ENCODE measurements around the gene NUP133. TPM values are rescaled to one million over a fixed set of nuclear protein-coding genes. Genes with fewer than 3 reads are reported as not detected.

Gene NUP133
- total RNA-seq, 1 experiment from 2014 or later: 67.8 TPM

DNA sequence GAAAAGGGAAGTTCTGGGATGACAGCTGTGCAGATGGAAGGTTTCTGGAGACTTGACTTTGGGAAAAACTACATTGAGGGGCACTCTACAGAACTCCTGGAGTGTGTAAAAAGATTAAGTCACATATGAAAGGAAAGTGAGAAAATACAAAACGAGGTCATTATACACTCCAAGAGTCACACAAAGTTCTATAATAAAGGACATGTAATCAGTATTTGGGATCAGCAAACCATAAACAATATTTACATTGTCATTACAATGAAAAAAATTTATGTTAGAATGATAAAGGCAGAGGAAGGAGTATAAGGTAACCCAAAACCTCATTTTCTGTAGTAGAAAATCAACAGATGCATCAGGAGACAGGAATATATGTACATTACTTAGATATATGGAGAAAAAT is 22.8 kb downstream of the NUP133 start (continued):
- TF ChIP-seq FOXP4 (CRISPR knock-in tag; IDR thresholded peaks at IDR 0.05): no peak
- no peak for TF ChIP-seq ZSCAN18 (CRISPR knock-in tag; IDR thresholded peaks at IDR 0.05)
- TF ChIP-seq, protein P1, sequence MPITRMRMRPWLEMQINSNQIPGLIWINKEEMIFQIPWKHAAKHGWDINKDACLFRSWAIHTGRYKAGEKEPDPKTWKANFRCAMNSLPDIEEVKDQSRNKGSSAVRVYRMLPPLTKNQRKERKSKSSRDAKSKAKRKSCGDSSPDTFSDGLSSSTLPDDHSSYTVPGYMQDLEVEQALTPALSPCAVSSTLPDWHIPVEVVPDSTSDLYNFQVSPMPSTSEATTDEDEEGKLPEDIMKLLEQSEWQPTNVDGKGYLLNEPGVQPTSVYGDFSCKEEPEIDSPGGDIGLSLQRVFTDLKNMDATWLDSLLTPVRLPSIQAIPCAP (CRISPR knock-in tag; IDR thresholded peaks at IDR 0.05): no peak
- no peak for TF ChIP-seq TEAD4 (CRISPR knock-in tag; IDR thresholded peaks at IDR 0.05)
- TF ChIP-seq ZNF219 (CRISPR knock-in tag; IDR thresholded peaks at IDR 0.05; ENCODE audit: borderline replicate concordance): no peak
- TF ChIP-seq PRDM15 (CRISPR knock-in tag; IDR thresholded peaks at IDR 0.05): no peak
- no peak for TF ChIP-seq ZNF138 (CRISPR knock-in tag; conservative IDR thresholded peaks at IDR 0.05)
- TF ChIP-seq ZNF317 (CRISPR knock-in tag; IDR thresholded peaks at IDR 0.05; ENCODE audit: borderline replicate concordance, low read depth): no peak
- no peak for TF ChIP-seq USF1 (CRISPR knock-in tag; IDR thresholded peaks at IDR 0.05)
- TF ChIP-seq, protein P2, sequence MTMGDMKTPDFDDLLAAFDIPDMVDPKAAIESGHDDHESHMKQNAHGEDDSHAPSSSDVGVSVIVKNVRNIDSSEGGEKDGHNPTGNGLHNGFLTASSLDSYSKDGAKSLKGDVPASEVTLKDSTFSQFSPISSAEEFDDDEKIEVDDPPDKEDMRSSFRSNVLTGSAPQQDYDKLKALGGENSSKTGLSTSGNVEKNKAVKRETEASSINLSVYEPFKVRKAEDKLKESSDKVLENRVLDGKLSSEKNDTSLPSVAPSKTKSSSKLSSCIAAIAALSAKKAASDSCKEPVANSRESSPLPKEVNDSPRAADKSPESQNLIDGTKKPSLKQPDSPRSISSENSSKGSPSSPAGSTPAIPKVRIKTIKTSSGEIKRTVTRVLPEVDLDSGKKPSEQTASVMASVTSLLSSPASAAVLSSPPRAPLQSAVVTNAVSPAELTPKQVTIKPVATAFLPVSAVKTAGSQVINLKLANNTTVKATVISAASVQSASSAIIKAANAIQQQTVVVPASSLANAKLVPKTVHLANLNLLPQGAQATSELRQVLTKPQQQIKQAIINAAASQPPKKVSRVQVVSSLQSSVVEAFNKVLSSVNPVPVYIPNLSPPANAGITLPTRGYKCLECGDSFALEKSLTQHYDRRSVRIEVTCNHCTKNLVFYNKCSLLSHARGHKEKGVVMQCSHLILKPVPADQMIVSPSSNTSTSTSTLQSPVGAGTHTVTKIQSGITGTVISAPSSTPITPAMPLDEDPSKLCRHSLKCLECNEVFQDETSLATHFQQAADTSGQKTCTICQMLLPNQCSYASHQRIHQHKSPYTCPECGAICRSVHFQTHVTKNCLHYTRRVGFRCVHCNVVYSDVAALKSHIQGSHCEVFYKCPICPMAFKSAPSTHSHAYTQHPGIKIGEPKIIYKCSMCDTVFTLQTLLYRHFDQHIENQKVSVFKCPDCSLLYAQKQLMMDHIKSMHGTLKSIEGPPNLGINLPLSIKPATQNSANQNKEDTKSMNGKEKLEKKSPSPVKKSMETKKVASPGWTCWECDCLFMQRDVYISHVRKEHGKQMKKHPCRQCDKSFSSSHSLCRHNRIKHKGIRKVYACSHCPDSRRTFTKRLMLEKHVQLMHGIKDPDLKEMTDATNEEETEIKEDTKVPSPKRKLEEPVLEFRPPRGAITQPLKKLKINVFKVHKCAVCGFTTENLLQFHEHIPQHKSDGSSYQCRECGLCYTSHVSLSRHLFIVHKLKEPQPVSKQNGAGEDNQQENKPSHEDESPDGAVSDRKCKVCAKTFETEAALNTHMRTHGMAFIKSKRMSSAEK (CRISPR knock-in tag; IDR thresholded peaks at IDR 0.05; ENCODE audit: borderline replicate concordance): no peak
- no peak for TF ChIP-seq FOXJ3 (CRISPR knock-in tag; IDR thresholded peaks at IDR 0.05; ENCODE audit: borderline replicate concordance)

DNA sequence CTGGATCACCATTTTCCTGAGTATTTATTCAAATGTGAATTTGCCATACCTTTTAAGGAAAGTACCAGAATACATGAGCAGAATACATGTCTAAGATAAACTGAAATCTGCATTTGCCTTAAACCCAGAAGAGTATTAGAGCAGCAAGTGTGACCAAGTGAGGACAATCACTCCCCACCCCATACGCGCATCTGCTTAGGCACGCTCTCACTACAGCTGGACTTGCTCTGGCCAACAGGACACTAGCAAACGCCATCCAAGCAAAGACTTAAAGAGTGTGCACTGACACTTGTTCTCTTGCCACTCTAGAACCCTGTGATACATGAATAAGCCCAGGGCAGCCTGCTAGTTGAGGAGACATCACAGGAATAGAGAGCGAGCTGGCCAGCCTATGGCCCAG is 25.6 kb downstream of the NUP133 start:
- no peak for ATAC-seq
- Mint-ChIP-seq H3K36me3 (peaks cover 54% of the 10 kb centered on the region), H3K4me1 (no peaks in the 10 kb centered on the region), H3K27me3 (ENCODE audit: low read depth) (no peaks in the 10 kb centered on the region), H3K9me3 (no peaks in the 10 kb centered on the region), H3K27ac (peak overlapping the region; percentile 80), H3K4me3 (no peak overlapping the region)
- ChIA-PET POLR2A (no interaction called here), CTCF (interaction anchor here (0.6 to 1.8 kb wide), 40 partner anchors 8 to 832 kb away, joined by 3 to 34 read pairs (median 4); partner anchors contain the start of genes ABCB10, NUP133 and RAB4A)
- no peak for DNase-seq (ENCODE audit: low spot score)
- TF ChIP-seq ATF1 (CRISPR knock-in tag; IDR thresholded peaks at IDR 0.05) (no peak), GRHL2 (CRISPR knock-in tag; IDR thresholded peaks at IDR 0.05; ENCODE audit: insufficient replicate concordance, severe bottlenecking) (no peak), ZBTB43 (CRISPR knock-in tag; IDR thresholded peaks at IDR 0.05) (no peak)
- TF ChIP-seq, protein P3, sequence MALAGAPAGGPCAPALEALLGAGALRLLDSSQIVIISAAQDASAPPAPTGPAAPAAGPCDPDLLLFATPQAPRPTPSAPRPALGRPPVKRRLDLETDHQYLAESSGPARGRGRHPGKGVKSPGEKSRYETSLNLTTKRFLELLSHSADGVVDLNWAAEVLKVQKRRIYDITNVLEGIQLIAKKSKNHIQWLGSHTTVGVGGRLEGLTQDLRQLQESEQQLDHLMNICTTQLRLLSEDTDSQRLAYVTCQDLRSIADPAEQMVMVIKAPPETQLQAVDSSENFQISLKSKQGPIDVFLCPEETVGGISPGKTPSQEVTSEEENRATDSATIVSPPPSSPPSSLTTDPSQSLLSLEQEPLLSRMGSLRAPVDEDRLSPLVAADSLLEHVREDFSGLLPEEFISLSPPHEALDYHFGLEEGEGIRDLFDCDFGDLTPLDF (CRISPR knock-in tag; IDR thresholded peaks at IDR 0.05): no peak
- TF ChIP-seq, protein P4, sequence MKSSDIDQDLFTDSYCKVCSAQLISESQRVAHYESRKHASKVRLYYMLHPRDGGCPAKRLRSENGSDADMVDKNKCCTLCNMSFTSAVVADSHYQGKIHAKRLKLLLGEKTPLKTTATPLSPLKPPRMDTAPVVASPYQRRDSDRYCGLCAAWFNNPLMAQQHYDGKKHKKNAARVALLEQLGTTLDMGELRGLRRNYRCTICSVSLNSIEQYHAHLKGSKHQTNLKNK (CRISPR knock-in tag; IDR thresholded peaks at IDR 0.05): no peak
